Immature natural killer cell (primary cell): Measurements from ENCODE around the gene TIMM10. TPM values are rescaled to one million over a fixed set of nuclear protein-coding genes. Genes with fewer than 3 reads are reported as not detected.
"Not testable (repeated sequence)": the region's sequence is repeated elsewhere in the genome, so short reads cannot be mapped to it uniquely, and the experiment has no call there.

ENCODE experiments used
- DNase-seq, 3 donors: peaks; one replicate each; pipeline ENCODE4 v3.0.0; 2022; ENCODE audit warnings: mixed read lengths in 1 of 3
- H3K27ac Mint-ChIP-seq, 6 donors: one replicate each; pipeline ENCODE4 v1.8.0; 2020; ENCODE audit warnings: mixed read lengths in 6 of 6, mild to moderate bottlenecking in 5 of 6, inconsistent platforms in 4 of 6, moderate library complexity in 3 of 6
- H3K27me3 Mint-ChIP-seq, 3 donors: one replicate each; pipeline ENCODE4 v1.8.0; 2020 to 2021; ENCODE audit warnings: low read depth in 3 of 3, mild to moderate bottlenecking in 3 of 3, mixed read lengths in 3 of 3, moderate library complexity in 3 of 3, inconsistent platforms in 1 of 3
- H3K36me3 Mint-ChIP-seq, 3 donors: one replicate each; pipeline ENCODE4 v1.8.0; 2020; ENCODE audit warnings: mixed read lengths in 3 of 3, inconsistent platforms in 2 of 3, mild to moderate bottlenecking in 2 of 3
- H3K4me1 Mint-ChIP-seq, 2 donors: one replicate each; pipeline ENCODE4 v1.8.0; 2020; ENCODE audit warnings: inconsistent platforms in 2 of 2, mild to moderate bottlenecking in 2 of 2, mixed read lengths in 2 of 2, moderate library complexity in 1 of 2
- H3K4me3 Mint-ChIP-seq, 5 donors: one replicate each; pipeline ENCODE4 v1.8.0; 2020; ENCODE audit warnings: mild to moderate bottlenecking in 5 of 5, mixed read lengths in 5 of 5, inconsistent platforms in 3 of 5, moderate library complexity in 3 of 5
- H3K9me3 Mint-ChIP-seq, 6 donors: one replicate each; pipeline ENCODE4 v1.8.0; 2020; ENCODE audit warnings: mild to moderate bottlenecking in 6 of 6, mixed read lengths in 6 of 6, inconsistent platforms in 4 of 6, moderate library complexity in 3 of 6
- polyA plus RNA-seq, 3 donors: library from polyadenylated mRNA; unstranded; fragments of 300-500 nt; fragmentation: Illumina TruSeq; gene quantifications; one replicate each; pipeline ENCODE4 v1.2.3, GENCODE V29; 2021

TIMM10 gene
- polyA plus RNA-seq, 3 donors from 2014 or later = 52.9 to 101 (median 55.7) TPM

GRCh38 chr11:57551941-57552340, 21.4 kb upstream of the TIMM10 start:
- Mint-ChIP-seq H3K4me1 (peaks cover 11 to 19% of the 10 kb centered on the region in 2 donors), H3K9me3 (no peaks in the 10 kb centered on the region), H3K27ac (peak overlapping the region in 1 of 6 donors; percentile 9), H3K36me3 (peaks cover 26 to 42% (median 27%) of the 10 kb centered on the region in 3 donors), H3K4me3 (no peak overlapping the region), H3K27me3 (peaks cover 0 to 2% (median 2%) of the 10 kb centered on the region in 3 donors)
- no peak for DNase-seq

DNA sequence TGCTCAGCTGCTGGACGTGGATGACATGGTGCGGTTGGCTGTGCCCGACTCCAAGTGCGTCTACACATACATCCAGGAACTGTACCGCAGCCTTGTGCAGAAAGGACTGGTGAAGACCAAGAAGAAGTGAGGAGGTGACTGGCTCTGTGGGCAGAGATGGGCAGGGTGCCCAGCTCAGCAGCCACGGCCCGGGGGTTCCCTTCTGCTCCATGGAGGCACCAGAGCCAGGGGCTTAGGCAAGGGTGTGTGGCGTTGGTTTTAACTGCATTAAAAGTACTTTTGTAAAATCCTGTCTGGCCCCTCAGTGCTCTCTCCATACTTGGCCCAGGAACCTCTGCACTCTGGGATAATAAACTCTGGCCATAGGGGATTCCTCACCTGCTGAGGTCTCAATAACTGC, 19.4 kb upstream of the TIMM10 start:
- DNase-seq = no peak
- Mint-ChIP-seq H3K27me3 (peaks cover 0 to 2% (median 2%) of the 10 kb centered on the region in 3 donors), H3K36me3 (peaks cover 22 to 37% (median 22%) of the 10 kb centered on the region in 3 donors), H3K4me3 (no peak overlapping the region), H3K27ac (peak overlapping the region in 2 of 6 donors; percentile 36 to 65), H3K9me3 (no peaks in the 10 kb centered on the region), H3K4me1 (peaks cover 11 to 19% of the 10 kb centered on the region in 2 donors)

DNA sequence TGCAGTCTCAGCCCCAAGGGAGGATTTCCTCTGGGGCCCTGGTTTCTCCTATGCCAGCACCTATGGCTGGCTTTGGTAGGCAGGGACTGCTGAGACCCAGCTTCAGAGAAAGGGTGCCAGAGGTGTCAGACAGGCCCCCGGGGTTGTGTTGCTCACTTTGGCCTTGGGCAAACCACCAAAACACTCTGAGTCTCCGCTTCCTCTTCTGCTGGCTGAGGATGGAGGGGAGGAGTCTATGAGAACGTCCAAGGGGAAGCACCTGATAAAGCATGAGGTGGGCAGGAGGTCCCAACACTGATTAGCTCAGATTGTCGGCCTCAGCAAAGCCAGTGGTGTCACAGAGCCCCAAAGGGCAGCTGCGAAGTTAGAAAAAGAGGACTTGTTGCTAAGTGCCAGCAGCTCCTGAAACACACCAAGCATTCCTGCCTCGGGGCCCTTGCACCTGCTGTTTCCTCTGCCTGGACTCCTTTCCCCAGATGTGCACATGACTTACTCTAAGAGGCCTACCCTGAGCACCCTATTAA, 17.4 kb upstream of the TIMM10 start:
- peak; percentile 23 to 44 (median 39) for DNase-seq
- H3K4me3 Mint-ChIP-seq = no peak overlapping the region
- peak overlapping the region; percentile 40 to 90 (median 72) for H3K27ac Mint-ChIP-seq
- no peaks in the 10 kb centered on the region for H3K9me3 Mint-ChIP-seq
- H3K27me3 Mint-ChIP-seq = peaks cover 0 to 2% (median 2%) of the 10 kb centered on the region in 3 donors
- H3K36me3 Mint-ChIP-seq = peaks cover 13 to 20% (median 15%) of the 10 kb centered on the region in 3 donors
- H3K4me1 Mint-ChIP-seq = peaks cover 11 to 19% of the 10 kb centered on the region in 2 donors

GRCh38 chr11:57546869-57547475, 16.4 kb upstream of the TIMM10 start:
- H3K36me3 Mint-ChIP-seq = peaks cover 4 to 11% (median 9%) of the 10 kb centered on the region in 3 donors

DNA sequence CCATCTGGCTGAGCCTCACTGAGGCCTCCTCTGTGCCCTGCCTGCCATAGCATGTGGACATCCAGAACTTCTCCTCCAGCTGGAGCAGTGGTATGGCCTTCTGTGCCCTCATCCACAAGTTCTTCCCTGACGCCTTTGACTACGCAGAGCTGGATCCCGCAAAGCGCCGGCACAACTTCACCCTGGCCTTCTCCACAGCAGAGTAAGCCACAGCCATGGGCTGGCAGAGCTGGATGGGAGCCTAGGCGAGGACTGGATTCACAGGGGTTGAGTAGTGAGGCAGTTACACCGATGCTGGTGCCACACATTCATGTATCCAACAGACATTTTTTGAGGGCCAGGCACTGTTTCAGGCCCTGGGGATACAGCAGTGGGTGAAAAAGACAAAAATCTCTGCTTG, 15.9 kb upstream of the TIMM10 start:
- no peaks in the 10 kb centered on the region for H3K9me3 Mint-ChIP-seq
- H3K27me3 Mint-ChIP-seq = peaks cover 0 to 2% (median 2%) of the 10 kb centered on the region in 3 donors
- H3K27ac Mint-ChIP-seq = no peak overlapping the region
- peaks cover 4 to 11% (median 9%) of the 10 kb centered on the region in 3 donors for H3K36me3 Mint-ChIP-seq
- no peak for DNase-seq
- peaks cover 11 to 19% of the 10 kb centered on the region in 2 donors for H3K4me1 Mint-ChIP-seq
- H3K4me3 Mint-ChIP-seq = no peak overlapping the region

More at GRCh38 chr11:57546869-57547475, 16.4 kb upstream of the TIMM10 start:
- H3K27me3 Mint-ChIP-seq = peaks cover 0 to 2% (median 2%) of the 10 kb centered on the region in 3 donors
- H3K4me3 Mint-ChIP-seq = no peak overlapping the region
- peaks cover 11 to 19% of the 10 kb centered on the region in 2 donors for H3K4me1 Mint-ChIP-seq
- peak overlapping the region in 5 of 6 donors; percentile 40 to 90 (median 66) for H3K27ac Mint-ChIP-seq
- no peaks in the 10 kb centered on the region for H3K9me3 Mint-ChIP-seq
- DNase-seq = no peak

- no peak overlapping the region for H3K27ac Mint-ChIP-seq
- H3K27me3 Mint-ChIP-seq = peaks cover 0 to 2% (median 2%) of the 10 kb centered on the region in 3 donors
- peaks cover 11 to 19% of the 10 kb centered on the region in 2 donors for H3K4me1 Mint-ChIP-seq
- no peak overlapping the region for H3K4me3 Mint-ChIP-seq
- peaks cover 4 to 11% (median 9%) of the 10 kb centered on the region in 3 donors for H3K36me3 Mint-ChIP-seq
- no peak for DNase-seq
- H3K9me3 Mint-ChIP-seq = no peaks in the 10 kb centered on the region
Measured at GRCh38 chr11:57545883-57546282, 15.3 kb upstream of the TIMM10 start.

GRCh38 chr11:57544566-57544965, 14.0 kb upstream of the TIMM10 start:
- Mint-ChIP-seq H3K9me3 (no peaks in the 10 kb centered on the region), H3K36me3 (peaks cover 0 to 5% (median under 1%) of the 10 kb centered on the region in 3 donors), H3K27me3 (peaks cover 0 to 2% (median 2%) of the 10 kb centered on the region in 3 donors), H3K27ac (no peak overlapping the region), H3K4me3 (no peak overlapping the region), H3K4me1 (peaks cover 11 to 19% of the 10 kb centered on the region in 2 donors)
- no peak for DNase-seq

DNA sequence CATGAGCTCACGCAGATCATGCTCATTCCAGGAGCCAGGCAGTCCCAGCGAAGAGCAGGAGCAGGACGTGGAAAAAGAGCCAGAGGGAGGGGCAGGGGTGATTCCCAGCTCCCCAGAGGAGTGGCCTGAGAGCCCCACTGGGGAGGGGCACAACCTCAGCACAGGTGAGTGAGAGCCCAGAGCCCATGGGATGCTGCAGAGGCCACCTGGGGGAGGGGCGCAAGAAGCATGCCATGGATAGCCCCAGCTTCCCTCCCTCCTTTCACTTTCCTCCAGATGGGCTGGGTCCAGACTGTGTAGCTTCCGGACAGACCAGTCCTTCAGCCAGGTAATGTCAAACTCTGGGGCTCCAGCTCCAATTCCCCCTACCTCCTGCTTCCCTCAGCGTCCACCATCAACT, 13.0 kb upstream of the TIMM10 start:
- Mint-ChIP-seq H3K27ac (no peak overlapping the region), H3K4me1 (peaks cover 11 to 16% of the 10 kb centered on the region in 2 donors)

DNA sequence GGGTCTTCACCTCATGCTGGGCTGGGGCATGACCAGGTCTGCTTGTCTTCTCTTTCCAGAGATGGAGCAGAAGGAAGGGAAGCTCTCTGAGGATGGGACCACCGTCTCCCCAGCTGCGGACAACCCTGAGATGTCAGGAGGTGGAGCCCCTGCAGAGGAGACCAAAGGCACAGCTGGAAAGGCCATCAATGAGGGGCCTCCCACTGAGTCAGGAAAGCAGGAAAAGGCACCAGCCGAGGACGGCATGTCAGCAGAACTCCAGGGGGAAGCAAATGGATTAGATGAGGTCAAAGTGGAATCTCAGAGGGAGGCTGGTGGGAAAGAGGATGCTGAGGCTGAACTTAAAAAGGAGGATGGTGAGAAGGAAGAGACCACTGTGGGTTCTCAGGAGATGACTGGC, 12.0 kb upstream of the TIMM10 start:
- Mint-ChIP-seq H3K36me3 (peaks cover 0 to 5% (median 0%) of the 10 kb centered on the region in 3 donors), H3K4me3 (no peak overlapping the region), H3K27ac (peak overlapping the region in 1 of 6 donors; percentile 15), H3K27me3 (peaks cover 0 to 2% (median 0%) of the 10 kb centered on the region in 3 donors), H3K4me1 (peaks cover 5 to 6% of the 10 kb centered on the region in 2 donors), H3K9me3 (no peaks in the 10 kb centered on the region)
- no peak for DNase-seq

More for the DNA sequence above, 13.0 kb upstream of the TIMM10 start:
- H3K4me3 Mint-ChIP-seq = no peak overlapping the region
- H3K9me3 Mint-ChIP-seq = no peaks in the 10 kb centered on the region
- H3K36me3 Mint-ChIP-seq = peaks cover 0 to 2% (median 0%) of the 10 kb centered on the region in 3 donors
- DNase-seq = no peak
- H3K27me3 Mint-ChIP-seq = peaks cover 0 to 2% (median 2%) of the 10 kb centered on the region in 3 donors

DNA sequence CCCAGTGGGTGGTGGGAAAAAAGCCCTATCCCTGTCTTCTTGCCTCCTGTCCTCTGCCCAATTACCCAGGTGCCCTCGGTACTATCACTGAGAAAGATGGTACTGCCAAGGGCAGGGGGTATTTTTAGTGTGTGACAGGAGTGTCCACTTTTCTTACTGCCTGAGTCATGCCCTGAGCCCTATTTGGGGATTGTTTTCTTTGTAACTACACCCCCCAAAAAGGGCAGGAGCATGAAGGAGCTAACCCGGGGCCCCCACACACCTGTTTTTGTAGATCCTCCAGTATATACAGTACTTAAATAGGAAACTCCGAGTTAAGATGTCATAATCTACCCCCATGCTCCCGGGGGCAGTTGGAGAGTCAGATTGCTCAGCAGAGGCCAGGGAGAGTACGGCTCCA, 10.6 kb upstream of the TIMM10 start:
- Mint-ChIP-seq H3K36me3 (peaks cover 0 to 5% (median 0%) of the 10 kb centered on the region in 3 donors), H3K27ac (no peak overlapping the region), H3K4me3 (no peak overlapping the region), H3K27me3 (no peaks in the 10 kb centered on the region), H3K4me1 (no peaks in the 10 kb centered on the region), H3K9me3 (no peaks in the 10 kb centered on the region)
- DNase-seq = no peak

DNA sequence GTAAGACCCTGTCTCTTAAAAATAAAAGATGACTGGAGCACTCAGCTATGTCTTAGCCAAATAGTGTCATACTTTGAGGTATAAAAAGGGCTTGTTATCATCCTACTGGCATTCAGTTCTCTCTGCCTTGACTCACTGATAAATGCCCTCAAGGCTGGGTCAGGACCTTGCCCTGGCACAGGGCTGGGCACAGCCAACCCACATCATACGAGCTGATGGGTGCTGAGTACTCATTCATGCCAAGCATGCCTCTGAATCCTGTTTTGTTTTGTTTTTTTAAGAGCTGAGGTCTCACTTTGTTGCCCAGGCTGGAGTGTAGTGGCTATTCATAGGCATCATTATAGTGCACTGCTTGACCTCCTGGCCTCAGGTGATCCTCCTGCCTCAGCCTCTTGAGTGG, 8.8 kb upstream of the TIMM10 start:
- Mint-ChIP-seq H3K4me3 (no peak overlapping the region), H3K9me3 (no peaks in the 10 kb centered on the region), H3K36me3 (peaks cover 0 to 5% (median 0%) of the 10 kb centered on the region in 3 donors), H3K4me1 (no peaks in the 10 kb centered on the region), H3K27ac (no peak overlapping the region), H3K27me3 (peaks cover 0 to 2% (median 0%) of the 10 kb centered on the region in 3 donors)
- no peak for DNase-seq

- Mint-ChIP-seq H3K27ac (no peak within 1 kb of the TSS), H3K4me3 (no peak within 1 kb of the TSS), H3K36me3 (peaks cover 0 to 5% (median 0%) of the 10 kb centered on the region in 3 donors), H3K4me1 (peaks cover under 1 to 1% of the 10 kb centered on the region in 2 donors), H3K27me3 (peaks cover 0 to 2% (median 0%) of the 10 kb centered on the region in 3 donors), H3K9me3 (no peaks in the 10 kb centered on the region)
- DNase-seq = no peak
Measured at GRCh38 chr11:57536947-57537619, 6.5 kb upstream of the TIMM10 start, which contains the start of gene SMTNL1. SMTNL1 (plus strand) TSS chr11:57537595; CDS start chr11:57542643, 5,048 bp downstream.

- peaks cover 24 to 27% of the 10 kb centered on the region in 2 donors for H3K4me1 Mint-ChIP-seq
- H3K27ac Mint-ChIP-seq, H3K36me3 Mint-ChIP-seq, H3K4me3 Mint-ChIP-seq, H3K27me3 Mint-ChIP-seq, H3K9me3 Mint-ChIP-seq, DNase-seq: not testable (repeated sequence)
Measured at GRCh38 chr11:57534449-57534848, 3.9 kb upstream of the TIMM10 start.

- peaks cover 0 to 6% (median 2%) of the 10 kb centered on the region in 3 donors for H3K27me3 Mint-ChIP-seq
- peaks cover 27 to 38% of the 10 kb centered on the region in 2 donors for H3K4me1 Mint-ChIP-seq
- H3K36me3 Mint-ChIP-seq = no peaks in the 10 kb centered on the region
- DNase-seq = no peak
- H3K9me3 Mint-ChIP-seq = no peaks in the 10 kb centered on the region
- peak overlapping the region; percentile 92 to 99 (median 98) for H3K27ac Mint-ChIP-seq
- peak overlapping the region; percentile 94 to 98 (median 96) for H3K4me3 Mint-ChIP-seq
Measured at GRCh38 chr11:57530215-57530595, 349 bp downstream of the TIMM10 start.
